ENCODE results near the gene R3HDML.
"Not testable (repeated sequence)": the region's sequence is repeated elsewhere in the genome, so short reads cannot be mapped to it uniquely, and the experiment has no call there.

Gene R3HDML, protein sequence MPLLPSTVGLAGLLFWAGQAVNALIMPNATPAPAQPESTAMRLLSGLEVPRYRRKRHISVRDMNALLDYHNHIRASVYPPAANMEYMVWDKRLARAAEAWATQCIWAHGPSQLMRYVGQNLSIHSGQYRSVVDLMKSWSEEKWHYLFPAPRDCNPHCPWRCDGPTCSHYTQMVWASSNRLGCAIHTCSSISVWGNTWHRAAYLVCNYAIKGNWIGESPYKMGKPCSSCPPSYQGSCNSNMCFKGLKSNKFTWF
- 0 reads per million in 2 donors for total RNA-seq

GRCh38 chr20:44336725-44337380 is at the start of gene R3HDML:
R3HDML (plus strand) TSS chr20:44337043; CDS start chr20:44337158, 115 bp downstream.
- no peak for DNase-seq

- no peak for DNase-seq
Observed at GRCh38 chr20:44287272-44288097, 49.4 kb upstream of the R3HDML start.

DNA sequence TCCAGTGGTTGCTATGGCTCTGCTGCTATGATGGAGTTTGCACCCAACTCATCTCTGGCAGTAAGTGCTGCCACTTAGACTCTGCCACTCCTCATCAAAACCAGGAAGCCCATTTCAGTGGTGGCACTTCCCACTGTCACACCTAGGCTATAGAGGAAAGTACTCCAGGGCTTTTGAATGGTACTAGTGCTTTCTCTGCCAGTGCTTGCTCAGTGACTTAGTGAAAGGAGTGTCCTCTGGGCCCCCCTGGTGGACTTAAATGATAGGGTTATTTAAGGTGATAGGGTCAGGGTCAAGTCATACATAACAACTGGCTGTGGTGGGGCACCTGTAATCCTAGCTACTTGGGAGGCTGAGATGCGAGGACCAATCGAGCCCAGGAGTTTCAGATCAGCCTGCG is 48.6 kb upstream of the R3HDML start:
- DNase-seq: no peak

DNA sequence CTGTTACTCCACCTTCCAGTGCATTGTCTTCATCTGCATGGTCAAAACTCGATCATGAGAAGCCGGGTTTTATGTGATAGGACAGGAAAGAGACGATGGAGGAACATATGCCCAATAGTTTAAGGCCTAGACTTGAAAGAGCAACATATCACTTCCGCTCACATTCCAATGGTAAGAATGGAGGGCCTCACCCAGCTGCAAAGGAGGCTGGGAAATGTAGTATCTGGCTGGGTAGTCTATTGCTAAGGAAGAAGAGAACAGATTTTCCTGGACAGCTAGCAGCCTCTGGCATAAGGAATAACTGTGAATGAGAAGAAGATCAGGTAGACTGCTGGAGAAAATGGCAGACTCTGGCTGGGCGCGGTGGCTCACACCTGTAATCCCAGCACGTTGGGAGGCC is 45.1 kb upstream of the R3HDML start:
- no peak for DNase-seq

- DNase-seq: no peak
Observed at GRCh38 chr20:44296011-44296410, 40.8 kb upstream of the R3HDML start.

DNA sequence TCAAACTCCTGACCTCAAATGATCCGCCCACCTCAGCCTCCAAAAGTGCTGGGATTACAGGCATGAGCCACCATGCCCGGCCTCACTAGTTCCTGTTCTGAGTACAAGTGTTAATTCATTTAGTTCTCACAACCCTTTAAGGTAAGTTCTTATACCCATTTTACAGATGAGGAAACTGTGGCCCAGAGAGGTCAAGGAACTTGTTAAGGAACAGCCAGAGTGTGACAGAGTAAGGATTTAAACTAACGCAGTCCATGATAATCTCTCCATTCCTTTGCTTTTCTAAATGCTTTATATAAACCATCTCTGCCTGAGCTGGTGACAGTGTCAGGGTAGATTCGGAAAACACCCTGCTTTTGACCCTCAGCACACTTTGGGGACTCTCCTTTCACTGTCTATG is 39.1 kb upstream of the R3HDML start:
- DNase-seq: no peak

DNA sequence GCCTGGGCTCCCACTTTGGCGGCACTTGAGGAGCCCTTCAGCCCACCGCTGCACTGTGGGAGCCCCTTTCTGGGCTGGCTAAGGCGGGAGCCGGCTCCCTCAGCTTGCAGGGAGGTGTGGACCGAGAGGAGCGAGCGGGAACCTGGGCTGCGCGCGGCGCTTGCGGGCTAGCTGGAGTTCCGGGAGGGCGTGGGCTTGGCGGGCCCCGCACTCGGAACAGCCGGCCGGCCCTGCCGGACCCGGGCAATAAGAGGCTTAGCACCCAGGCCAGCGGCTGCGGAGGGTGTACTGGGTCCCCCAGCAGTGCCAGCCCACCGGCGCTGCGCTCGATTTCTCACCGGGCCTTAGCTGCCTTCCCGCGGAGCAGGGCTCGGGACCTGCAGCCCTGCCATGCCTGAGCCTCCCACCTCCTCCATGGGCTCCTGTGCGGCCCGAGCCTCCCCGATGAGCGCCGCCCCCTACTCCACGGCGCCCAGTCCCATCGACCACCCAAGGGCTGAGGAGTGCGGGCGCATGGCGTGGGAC is 37.8 kb upstream of the R3HDML start:
- DNase-seq: not testable (repeated sequence)

GRCh38 chr20:44301285-44301684 is 35.6 kb upstream of the R3HDML start:
- DNase-seq: no peak

GRCh38 chr20:44302026-44302669 is 34.7 kb upstream of the R3HDML start:
- no peak for DNase-seq

DNA sequence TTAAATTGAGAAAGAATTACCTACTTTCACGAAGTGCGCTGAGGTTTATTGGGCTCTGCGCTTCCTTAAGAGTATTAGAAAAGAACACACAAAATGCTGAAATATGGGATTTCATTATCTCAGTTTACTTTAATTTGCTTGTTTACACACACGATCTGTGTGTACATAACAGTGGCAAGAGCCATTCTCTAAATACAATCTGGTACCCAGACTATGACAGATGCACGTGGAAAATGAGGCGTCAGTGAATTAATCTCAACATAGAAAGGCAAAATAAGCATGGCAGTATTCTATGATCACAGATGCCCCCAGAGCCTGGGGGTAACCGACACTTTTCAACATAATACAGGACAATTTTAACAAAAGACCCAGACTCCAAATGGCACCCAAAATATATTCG is 34.1 kb upstream of the R3HDML start:
- DNase-seq: no peak

- DNase-seq: no peak
Observed at GRCh38 chr20:44304383-44304782, 32.5 kb upstream of the R3HDML start.

GRCh38 chr20:44306927-44307326 is 29.9 kb upstream of the R3HDML start:
- DNase-seq: no peak

- no peak for DNase-seq
Observed at GRCh38 chr20:44309763-44310663, 26.8 kb upstream of the R3HDML start.

DNA sequence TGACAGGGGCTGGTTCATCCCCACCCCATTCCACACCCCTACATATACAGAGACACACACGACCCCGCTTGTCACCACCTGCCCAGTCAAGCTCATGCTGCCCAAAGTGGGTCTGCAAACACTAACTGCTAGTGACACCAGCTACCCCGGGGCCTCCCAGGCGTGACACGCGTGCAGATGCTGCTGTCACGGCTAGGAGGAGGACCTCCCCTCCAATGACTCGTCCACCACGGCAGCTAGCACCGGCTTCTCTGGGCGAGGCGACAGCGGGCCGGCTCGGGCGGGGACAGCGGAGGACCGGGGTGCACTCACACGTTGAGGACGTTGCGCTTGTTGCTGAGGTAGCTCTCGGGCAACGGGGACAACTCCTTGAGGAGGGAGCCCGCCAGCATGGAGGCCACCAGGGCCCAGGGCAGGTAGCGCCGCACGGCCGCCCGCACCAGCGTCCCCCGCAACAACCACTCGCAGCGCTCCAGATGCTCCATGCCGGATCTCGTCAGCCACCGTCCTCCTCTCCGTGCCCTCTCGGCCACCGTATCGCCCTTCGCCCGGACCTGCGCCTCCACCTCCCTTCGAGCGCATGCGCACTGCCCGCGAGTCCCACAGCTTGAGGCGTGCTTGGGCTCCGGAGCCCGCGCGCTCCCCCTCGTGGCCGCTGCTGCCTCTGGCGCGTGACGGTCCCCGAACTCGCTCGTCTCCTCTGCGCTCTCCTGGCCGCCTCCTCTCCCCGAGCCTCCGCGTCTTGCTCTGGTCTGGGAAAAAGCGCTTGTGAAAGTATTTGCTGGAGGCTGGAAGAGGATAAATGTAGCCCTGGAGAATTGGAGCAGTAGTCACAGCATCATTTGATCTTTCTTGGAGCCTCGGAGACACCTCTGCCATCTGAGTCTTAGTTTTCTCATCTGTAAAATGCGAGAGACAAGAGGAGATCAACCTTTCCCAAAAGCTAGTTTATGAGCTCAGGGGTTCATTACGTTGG is 25.9 kb upstream of the R3HDML start, which contains the start of gene FITM2:
FITM2 (minus strand) TSS at position 539 of the 976 bp plus-strand sequence; CDS start at position 485, 54 bp downstream.
- DNase-seq: peak; percentile 99

DNA sequence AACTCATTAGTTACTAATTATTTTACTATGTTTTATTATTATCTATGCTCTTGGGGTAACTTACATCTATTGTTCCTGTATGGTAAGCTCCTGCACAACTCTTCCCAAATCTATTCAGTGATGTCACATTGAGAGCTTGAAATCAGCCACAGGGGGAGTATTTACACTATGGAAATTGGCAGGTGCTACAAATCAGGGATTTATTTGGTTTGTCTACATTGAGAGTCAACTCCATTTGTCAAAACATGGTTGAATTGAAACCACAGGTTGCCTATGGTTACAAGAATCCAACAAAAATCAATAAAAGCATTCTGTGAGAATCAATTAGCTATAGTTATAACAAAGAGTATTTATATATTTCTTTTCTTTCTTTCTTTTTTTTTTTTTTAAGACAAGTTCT is 22.0 kb upstream of the R3HDML start:
- no peak for DNase-seq

GRCh38 chr20:44319839-44320422 is 16.9 kb upstream of the R3HDML start:
- no peak for DNase-seq

DNA sequence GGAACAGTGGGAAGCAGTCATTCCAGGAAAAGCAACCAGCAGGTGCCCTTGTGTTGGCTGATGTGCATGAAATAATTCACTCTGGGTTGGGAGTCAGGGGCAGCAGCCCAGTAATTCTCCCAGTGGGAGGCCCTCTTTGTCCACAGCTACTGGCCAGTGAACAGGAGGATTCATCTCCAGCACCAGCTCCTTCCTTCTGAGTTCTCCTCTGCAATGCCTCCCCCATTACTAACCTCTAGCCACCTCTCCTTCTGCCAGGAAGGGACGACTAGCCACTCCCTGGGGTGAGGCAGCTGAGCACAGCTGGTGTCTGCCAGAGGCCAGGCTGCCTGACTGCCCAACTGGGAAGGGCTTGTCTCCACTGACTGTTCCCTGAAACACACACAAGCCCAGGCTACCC is 12.5 kb upstream of the R3HDML start:
- DNase-seq: no peak

DNA sequence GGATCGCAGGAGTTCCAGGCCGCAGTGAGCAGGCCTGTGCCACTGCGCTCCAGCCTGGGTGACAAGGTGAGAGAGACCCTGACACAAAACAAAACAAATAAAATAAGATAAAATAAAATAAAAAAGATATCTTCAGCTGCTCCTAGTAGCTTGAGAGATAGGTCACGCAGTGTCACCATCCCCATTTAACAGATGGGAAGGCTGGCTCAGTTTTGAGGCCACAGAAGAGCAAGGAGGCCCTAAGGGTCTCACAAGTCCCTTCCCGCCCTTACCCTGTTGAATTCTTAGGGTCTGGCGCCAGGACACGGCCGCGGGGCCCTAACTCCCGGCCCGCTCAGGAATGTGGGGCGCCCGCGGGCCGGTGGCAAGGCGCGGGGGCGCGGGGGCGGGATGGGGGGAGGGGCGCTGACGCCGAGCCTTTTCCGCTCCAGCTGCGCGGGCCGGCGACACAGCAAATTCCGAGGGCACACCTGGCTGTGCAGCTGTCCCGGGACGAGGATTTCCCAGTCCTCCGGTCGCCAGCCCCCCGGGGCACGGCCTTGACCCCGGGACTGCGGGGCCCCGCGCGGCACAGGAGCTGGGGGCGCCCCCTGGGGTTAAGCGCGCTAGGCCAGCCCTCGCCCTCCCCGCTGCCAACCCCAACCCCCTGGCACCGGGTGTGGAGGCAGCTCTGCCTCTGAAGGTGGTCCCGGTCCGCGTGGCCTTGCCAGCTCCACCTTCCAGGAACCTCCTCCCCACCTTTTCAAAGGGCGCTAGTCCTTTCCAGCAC is 10.3 kb upstream of the R3HDML start:
- DNase-seq: no peak

DNA sequence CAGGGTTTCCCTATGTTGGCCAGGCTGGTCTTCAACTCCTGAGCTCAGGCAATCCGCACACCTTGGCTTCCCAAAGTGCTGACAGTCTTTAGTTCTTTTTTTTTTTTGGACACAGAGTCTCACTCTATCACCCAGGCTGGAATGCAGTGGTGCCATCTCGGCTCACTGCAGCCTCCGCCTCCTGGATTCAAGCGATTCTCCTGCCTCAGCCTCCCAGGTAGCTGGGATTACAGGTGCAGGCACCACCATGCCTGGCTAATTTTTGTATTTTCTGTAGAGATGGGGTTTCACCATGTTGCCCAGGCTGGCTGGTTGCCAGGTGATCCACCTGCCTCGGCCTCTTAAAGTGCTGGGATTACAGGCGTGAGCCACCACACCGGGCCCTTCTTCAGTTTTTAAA is 9.1 kb upstream of the R3HDML start:
- not testable (repeated sequence) for DNase-seq

Data from T-helper 9 cell (primary cell).